Trophoblast cell (in vitro differentiated cells and primary cell): Measurements from ENCODE around the gene OARD1.
A peak's percentile ranks its signal among the peaks of the same experiment; 100 is the strongest.

ENCODE experiments used
- DNase-seq, 2 donors: peaks; one replicate each; pipeline ENCODE4 v3.0.0-alpha.2; 2016
- H2AFZ ChIP-seq: 2 replicates; pipeline ENCODE4 v1.6.1; 2013; ENCODE audit warnings: low read length, moderate library complexity, mild to moderate bottlenecking; ENCODE audit not compliant: insufficient read depth, poor library complexity
- H2AK5ac ChIP-seq: 2 replicates; pipeline ENCODE4 v1.6.1; 2013; ENCODE audit warnings: mild to moderate bottlenecking, low read length
- H2BK120ac ChIP-seq: 2 replicates; pipeline ENCODE4 v1.6.1; 2013; ENCODE audit warnings: low read length, mild to moderate bottlenecking, moderate library complexity; ENCODE audit not compliant: insufficient read depth, poor library complexity
- H2BK12ac ChIP-seq: 2 replicates; pipeline ENCODE4 v1.6.1; 2013; ENCODE audit warnings: mild to moderate bottlenecking, low read length, moderate library complexity
- H2BK5ac ChIP-seq: 2 replicates; pipeline ENCODE4 v1.6.1; 2013; ENCODE audit warnings: low read length, low read depth, moderate library complexity, mild to moderate bottlenecking; ENCODE audit not compliant: poor library complexity
- H3K14ac ChIP-seq: 2 replicates; pipeline ENCODE4 v1.6.1; 2013; ENCODE audit warnings: mild to moderate bottlenecking, low read length
- H3K18ac ChIP-seq: 2 replicates; pipeline ENCODE4 v1.6.1; 2013; ENCODE audit warnings: mild to moderate bottlenecking, low read length
- H3K23ac ChIP-seq: 2 replicates; pipeline ENCODE4 v1.6.1; 2013; ENCODE audit warnings: low read length
- H3K27ac ChIP-seq: 2 replicates; pipeline ENCODE4 v1.5.1; 2013; ENCODE audit warnings: low read depth, mild to moderate bottlenecking, inconsistent platforms, low read length, moderate library complexity
- H3K27me3 ChIP-seq: 2 replicates; pipeline ENCODE4 v1.6.1; 2013; ENCODE audit warnings: inconsistent platforms, mild to moderate bottlenecking, low read length, moderate library complexity; ENCODE audit not compliant: insufficient read depth
- H3K36me3 ChIP-seq, 2 experiments: 1 replicate in 1 of 2; 2 replicates in 1 of 2; pipeline ENCODE4 v1.6.1; 2013; ENCODE audit warnings: low read length in 2 of 2, mild to moderate bottlenecking in 2 of 2, moderate library complexity in 1 of 2; ENCODE audit not compliant: insufficient read depth in 2 of 2, control insufficient read depth in 1 of 2
- H3K4ac ChIP-seq: 2 replicates; pipeline ENCODE4 v1.6.1; 2013; ENCODE audit warnings: low read depth, mild to moderate bottlenecking, low read length, moderate library complexity
- H3K4me1 ChIP-seq, 2 experiments: 1 replicate in 1 of 2; 2 replicates in 1 of 2; pipeline ENCODE4 v1.6.1; 2013; ENCODE audit warnings: low read length in 2 of 2, mild to moderate bottlenecking in 2 of 2, moderate library complexity in 1 of 2; ENCODE audit not compliant: insufficient read depth in 2 of 2, control insufficient read depth in 1 of 2
- H3K4me2 ChIP-seq: 2 replicates; pipeline ENCODE4 v1.6.1; 2013; ENCODE audit warnings: inconsistent platforms, mild to moderate bottlenecking, low read length, moderate library complexity
- H3K4me3 ChIP-seq: 2 replicates; pipeline ENCODE4 v1.5.1; 2013; ENCODE audit warnings: mild to moderate bottlenecking, low read depth, low read length, inconsistent platforms
- H3K79me1 ChIP-seq: one replicate; pipeline ENCODE4 v1.6.1; 2013; ENCODE audit warnings: low read length
- H3K79me2 ChIP-seq: 2 replicates; pipeline ENCODE4 v1.6.1; 2013; ENCODE audit warnings: low read length, mild to moderate bottlenecking; ENCODE audit not compliant: control insufficient read depth, insufficient read depth, poor library complexity
- H3K9ac ChIP-seq: 2 replicates; pipeline ENCODE4 v1.6.1; 2013; ENCODE audit warnings: mild to moderate bottlenecking, low read length
- H3K9me3 ChIP-seq: 2 replicates; pipeline ENCODE4 v1.6.1; 2013; ENCODE audit warnings: low read depth, mild to moderate bottlenecking, control low read depth, inconsistent platforms, low read length; ENCODE audit not compliant: insufficient read depth
- H4K12ac ChIP-seq: 2 replicates; pipeline ENCODE4 v1.6.1; 2013; ENCODE audit warnings: low read depth, mild to moderate bottlenecking, low read length, moderate library complexity
- H4K8ac ChIP-seq: 2 replicates; pipeline ENCODE4 v1.6.1; 2013; ENCODE audit warnings: low read depth, mild to moderate bottlenecking, low read length, moderate library complexity
- H4K91ac ChIP-seq: one replicate; pipeline ENCODE4 v1.6.1; 2013; ENCODE audit warnings: low read depth, mild to moderate bottlenecking, low read length, moderate library complexity
- WGBS: extraction: QIAGEN DNeasy Blood & Tissue Kit; methylation state at CpG from one replicate; pipeline ENCODE4 v1.1.7; 2013; ENCODE audit warnings: missing lambda C conversion rate; ENCODE audit not compliant: insufficient read length, insufficient coverage; ENCODE audit errors: extremely low coverage; 5-methylcytosine and 5-hydroxymethylcytosine counted together

OARD1 gene

GRCh38 chr6:41049521-41049920 is 22.6 kb downstream of the OARD1 start:
- Histone ChIP-seq H3K36me3 (no peaks in the 10 kb centered on the region), H3K4me3 (no peak overlapping the region), H3K79me1 (peaks cover 14% of the 10 kb centered on the region), H3K4me2 (peak overlapping the region; percentile 34), H4K8ac (no peak overlapping the region), H3K4me1 (peaks cover 22 to 29% of the 10 kb centered on the region in 2 experiments), H3K9me3 (no peaks in the 10 kb centered on the region), H2BK120ac (peak overlapping the region; percentile 4), H2BK12ac (no peak overlapping the region), H3K14ac (no peak overlapping the region), H3K23ac (no peak overlapping the region), H3K9ac (no peak overlapping the region), H2AFZ (no peak overlapping the region), H3K79me2 (no peaks in the 10 kb centered on the region), H3K27me3 (no peaks in the 10 kb centered on the region), H2BK5ac (no peak overlapping the region), H3K27ac (peak overlapping the region; percentile 74), H4K12ac (no peak overlapping the region), H3K18ac (no peak overlapping the region), H4K91ac (peak overlapping the region; percentile 3), H2AK5ac (no peak overlapping the region), H3K4ac (no peak overlapping the region)
- no CpG with 5 or more reads among the region's 1 CpG for WGBS
- no peak for DNase-seq

GRCh38 chr6:41047745-41048732 is 24.1 kb downstream of the OARD1 start:
- Histone ChIP-seq H2AFZ (no peak overlapping the region), H3K27ac (no peak overlapping the region), H3K27me3 (no peaks in the 10 kb centered on the region), H3K79me1 (peaks cover 14% of the 10 kb centered on the region), H3K36me3 (no peaks in the 10 kb centered on the region), H2AK5ac (peak overlapping the region; percentile 72), H3K4me2 (no peak overlapping the region), H3K4ac (no peak overlapping the region), H3K4me3 (no peak overlapping the region), H2BK5ac (no peak overlapping the region), H3K79me2 (no peaks in the 10 kb centered on the region), H4K12ac (no peak overlapping the region), H3K14ac (peak overlapping the region; percentile 0), H3K9ac (no peak overlapping the region), H4K91ac (peak overlapping the region; percentile 77), H3K9me3 (no peaks in the 10 kb centered on the region), H3K4me1 (peaks cover 22 to 25% of the 10 kb centered on the region in 2 experiments), H3K18ac (peak overlapping the region; percentile 8), H3K23ac (no peak overlapping the region), H4K8ac (no peak overlapping the region), H2BK120ac (peak overlapping the region; percentile 28), H2BK12ac (peak overlapping the region; percentile 39)
- WGBS, result no CpG with 5 or more reads among the region's 9 CpGs
- no peak for DNase-seq

DNA sequence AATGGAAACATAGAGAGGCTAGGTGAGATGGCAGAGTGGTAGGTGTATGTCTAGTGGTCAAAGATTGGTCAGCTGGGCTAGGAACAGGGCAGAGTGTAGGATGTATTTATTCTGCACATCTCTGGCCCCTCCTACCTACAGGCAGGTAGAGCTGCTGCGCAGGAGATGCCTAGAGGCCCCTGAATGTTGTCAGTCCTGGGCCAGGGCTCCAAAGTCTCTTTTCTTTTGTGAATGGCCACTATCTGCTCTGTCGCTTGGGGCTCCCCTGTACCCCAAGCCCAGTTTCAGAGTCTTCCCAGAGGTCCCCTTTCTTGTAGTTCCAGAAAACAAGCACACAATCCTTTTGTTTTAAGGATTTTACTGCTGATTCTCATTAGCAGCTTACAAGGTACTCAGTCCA is 24.9 kb downstream of the OARD1 start:
- DNase-seq, result no peak
- no CpG with 5 or more reads among the region's 2 CpGs for WGBS
- Histone ChIP-seq H3K4me3 (no peak overlapping the region), H2BK5ac (no peak overlapping the region), H4K8ac (no peak overlapping the region), H3K4ac (no peak overlapping the region), H2AK5ac (no peak overlapping the region), H3K4me1 (peaks cover 22 to 24% of the 10 kb centered on the region in 2 experiments), H3K23ac (no peak overlapping the region), H3K36me3 (no peaks in the 10 kb centered on the region), H3K18ac (no peak overlapping the region), H3K27me3 (no peaks in the 10 kb centered on the region), H3K4me2 (no peak overlapping the region), H3K27ac (no peak overlapping the region), H4K12ac (no peak overlapping the region), H2BK120ac (no peak overlapping the region), H3K79me2 (no peaks in the 10 kb centered on the region), H3K9me3 (no peaks in the 10 kb centered on the region), H3K14ac (no peak overlapping the region), H2BK12ac (no peak overlapping the region), H4K91ac (no peak overlapping the region), H2AFZ (no peak overlapping the region), H3K9ac (no peak overlapping the region), H3K79me1 (peaks cover 14% of the 10 kb centered on the region)

DNA sequence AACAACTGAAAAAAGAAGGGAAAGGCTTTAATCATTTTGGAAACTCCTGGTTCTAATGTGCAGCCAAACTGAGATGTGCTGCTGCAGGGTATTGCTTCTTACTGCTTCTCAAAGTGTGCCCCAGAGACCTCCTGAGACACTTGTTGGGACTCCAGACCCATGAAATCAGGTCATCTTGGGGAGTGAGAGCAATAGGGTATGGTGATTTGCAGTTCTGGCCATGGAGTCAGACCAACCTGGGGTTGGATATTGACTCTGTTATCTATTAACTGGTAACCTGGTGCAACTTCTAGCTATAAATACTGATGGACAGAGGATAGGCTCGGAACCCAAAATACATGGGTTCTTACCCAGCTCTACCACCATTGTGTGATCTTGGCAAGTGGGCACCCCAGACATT is 26.1 kb downstream of the OARD1 start:
- no peak overlapping the region for H3K14ac ChIP-seq
- H3K4ac ChIP-seq, result no peak overlapping the region
- no peak overlapping the region for H4K12ac ChIP-seq
- H3K23ac ChIP-seq, result no peak overlapping the region
- H3K27me3 ChIP-seq, result no peaks in the 10 kb centered on the region
- no peak overlapping the region for H2BK5ac ChIP-seq
- no peaks in the 10 kb centered on the region for H3K9me3 ChIP-seq
- no peak for DNase-seq
- H3K79me1 ChIP-seq, result peaks cover 14% of the 10 kb centered on the region
- no peaks in the 10 kb centered on the region for H3K36me3 ChIP-seq
- H4K8ac ChIP-seq, result no peak overlapping the region
- WGBS, result no CpG with 5 or more reads among the region's 1 CpG
- no peak overlapping the region for H2BK12ac ChIP-seq
- no peaks in the 10 kb centered on the region for H3K79me2 ChIP-seq
- no peak overlapping the region for H2AFZ ChIP-seq
- H2BK120ac ChIP-seq, result no peak overlapping the region
- no peak overlapping the region for H3K27ac ChIP-seq
- H3K9ac ChIP-seq, result no peak overlapping the region
- H3K18ac ChIP-seq, result no peak overlapping the region
- H3K4me2 ChIP-seq, result no peak overlapping the region
- H4K91ac ChIP-seq, result no peak overlapping the region
- no peak overlapping the region for H2AK5ac ChIP-seq
- no peak overlapping the region for H3K4me3 ChIP-seq
- peaks cover 17 to 21% of the 10 kb centered on the region in 2 experiments for H3K4me1 ChIP-seq
